GM19351 (cell line): ENCODE measurements around the gene WNT3.
"Not testable (repeated sequence)": the region's sequence is repeated elsewhere in the genome, so short reads cannot be mapped to it uniquely, and the experiment has no call there.

ENCODE experiments used
- ATAC-seq: cut with Tn5 transposase; IDR thresholded peaks from one replicate; pipeline ENCODE4 v1.9.1; 2021; ENCODE audit warnings: mild to moderate bottlenecking, moderate library complexity; ENCODE audit not compliant: unreplicated experiment

Gene WNT3

DNA sequence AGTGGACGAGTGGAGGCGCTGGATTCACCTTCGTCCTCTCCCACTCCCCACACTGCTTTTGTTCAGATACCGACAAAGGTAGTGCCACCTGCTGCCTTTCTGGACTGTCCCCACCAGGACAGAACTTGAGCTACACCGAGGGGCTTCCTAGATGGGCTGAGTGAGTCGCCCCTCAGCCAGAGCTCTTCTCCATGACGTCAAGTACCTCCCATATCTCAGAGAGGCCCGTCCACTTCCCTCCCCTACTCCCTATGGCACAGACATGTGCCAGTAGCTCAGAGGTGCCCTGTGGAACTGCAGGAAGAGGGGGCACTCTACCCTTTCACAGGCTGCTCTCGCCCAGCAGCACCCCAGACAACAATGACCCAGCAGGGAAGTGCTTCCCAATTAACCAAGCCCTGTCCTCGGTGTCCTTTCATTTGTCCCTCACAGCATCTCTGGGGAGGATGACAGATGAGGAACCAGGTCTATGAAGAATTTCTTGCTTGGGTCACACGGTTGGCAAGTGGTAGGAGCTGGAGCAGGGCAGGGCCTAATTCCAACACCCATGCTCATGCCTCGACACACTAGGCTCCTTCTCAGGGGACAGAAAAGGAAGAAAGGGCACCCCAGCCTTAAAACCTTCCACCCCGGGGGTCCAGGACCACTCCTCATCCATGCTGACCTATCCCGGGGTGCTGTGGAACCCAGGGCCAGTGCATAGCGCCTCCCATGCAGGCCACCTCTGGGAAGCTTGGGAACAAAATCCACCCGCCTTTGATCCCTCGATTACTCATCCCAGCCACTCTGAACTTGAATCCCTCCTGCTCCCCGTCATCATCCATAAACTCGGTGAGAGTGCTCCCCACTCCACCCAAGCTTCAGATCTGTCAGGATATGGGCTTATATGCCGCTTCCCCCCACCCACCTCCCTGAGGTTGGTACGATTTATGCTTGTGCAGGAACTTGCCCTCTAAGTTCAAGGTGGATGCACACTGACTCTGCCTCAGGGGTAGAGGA lies 51.7 kb downstream of the WNT3 start:
- no peak for ATAC-seq

GRCh38 chr17:46765453-46765852 lies 53.0 kb downstream of the WNT3 start:
- ATAC-seq = no peak

DNA sequence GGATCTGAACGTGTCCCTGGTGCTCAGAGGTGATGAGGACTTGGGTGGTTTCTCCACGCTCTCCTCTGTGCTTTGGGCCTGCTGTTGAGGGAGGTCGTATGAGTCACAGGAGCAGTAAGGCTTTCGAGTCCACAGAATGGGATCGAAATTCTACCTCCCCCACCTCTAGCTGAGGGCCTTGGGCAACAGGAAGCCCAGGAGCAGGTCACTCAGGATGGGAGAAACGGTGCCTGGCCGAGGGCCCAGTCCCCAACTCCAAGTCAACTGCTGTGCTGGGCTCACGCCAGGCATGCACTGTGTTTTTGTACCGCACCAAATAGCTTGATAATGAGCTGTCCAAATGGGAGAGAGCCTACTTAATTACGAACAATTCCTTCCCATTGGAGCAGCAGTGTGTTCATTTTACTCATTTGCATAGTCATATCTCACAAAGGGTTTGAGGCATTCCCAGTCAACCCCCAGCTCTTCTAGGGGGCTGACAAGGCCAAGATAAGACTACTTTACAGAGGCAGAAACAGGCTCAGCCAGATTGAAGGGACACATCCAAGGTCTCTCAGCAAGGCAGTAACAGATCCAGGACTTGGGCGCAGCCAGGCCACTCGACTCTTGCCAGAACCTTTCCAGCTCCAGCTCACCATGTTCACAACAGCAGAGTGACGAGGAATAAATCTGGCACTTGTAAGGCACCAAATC lies 53.6 kb downstream of the WNT3 start:
- no peak for ATAC-seq

GRCh38 chr17:46764000-46764708 lies 54.3 kb downstream of the WNT3 start:
- no peak for ATAC-seq

GRCh38 chr17:46763416-46763815 lies 55.1 kb downstream of the WNT3 start:
- ATAC-seq = no peak

DNA sequence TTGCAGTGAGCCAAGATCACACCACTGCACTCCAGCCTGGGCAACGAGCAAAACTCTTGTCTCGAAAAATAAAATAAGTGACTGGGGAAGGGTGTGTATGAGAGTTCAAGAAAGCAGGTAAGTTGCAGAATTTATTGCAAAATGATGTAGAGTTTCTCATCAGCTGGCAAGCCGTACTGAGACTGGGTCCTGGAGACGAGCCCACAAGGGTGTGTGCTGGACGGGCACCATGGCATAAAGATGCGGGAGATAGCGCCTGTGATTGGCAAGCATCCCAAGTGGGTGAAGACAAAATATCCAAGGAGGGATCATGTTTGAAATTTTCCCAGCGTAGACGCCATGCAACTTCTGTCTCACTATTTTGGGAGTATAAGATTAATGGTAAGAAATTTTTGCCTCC lies 59.4 kb downstream of the WNT3 start:
- no peak for ATAC-seq

GRCh38 chr17:46758614-46759013 lies 59.9 kb downstream of the WNT3 start:
- no peak for ATAC-seq

- ATAC-seq = not testable (repeated sequence)
Measured at GRCh38 chr17:46757588-46757987, 60.9 kb downstream of the WNT3 start.

DNA sequence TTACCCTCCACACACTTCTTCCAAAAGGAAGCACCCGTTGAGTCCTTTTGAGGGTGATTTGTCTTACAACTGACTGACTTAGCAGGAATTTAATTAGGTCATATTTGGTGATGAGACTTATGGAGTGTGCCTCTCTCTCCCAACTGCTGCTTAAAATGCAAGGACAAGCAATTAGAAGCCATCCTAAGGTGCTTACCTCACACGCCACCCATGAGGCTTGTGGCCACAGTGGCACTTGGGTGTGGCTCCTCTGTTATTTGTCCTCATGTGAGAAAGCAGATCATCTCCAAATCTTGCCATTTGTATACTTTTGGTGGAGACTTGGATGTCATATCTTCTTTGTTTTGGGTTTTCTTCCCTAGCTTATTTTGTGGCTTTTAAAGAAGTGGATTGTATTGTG lies 61.6 kb downstream of the WNT3 start:
- ATAC-seq = no peak

DNA sequence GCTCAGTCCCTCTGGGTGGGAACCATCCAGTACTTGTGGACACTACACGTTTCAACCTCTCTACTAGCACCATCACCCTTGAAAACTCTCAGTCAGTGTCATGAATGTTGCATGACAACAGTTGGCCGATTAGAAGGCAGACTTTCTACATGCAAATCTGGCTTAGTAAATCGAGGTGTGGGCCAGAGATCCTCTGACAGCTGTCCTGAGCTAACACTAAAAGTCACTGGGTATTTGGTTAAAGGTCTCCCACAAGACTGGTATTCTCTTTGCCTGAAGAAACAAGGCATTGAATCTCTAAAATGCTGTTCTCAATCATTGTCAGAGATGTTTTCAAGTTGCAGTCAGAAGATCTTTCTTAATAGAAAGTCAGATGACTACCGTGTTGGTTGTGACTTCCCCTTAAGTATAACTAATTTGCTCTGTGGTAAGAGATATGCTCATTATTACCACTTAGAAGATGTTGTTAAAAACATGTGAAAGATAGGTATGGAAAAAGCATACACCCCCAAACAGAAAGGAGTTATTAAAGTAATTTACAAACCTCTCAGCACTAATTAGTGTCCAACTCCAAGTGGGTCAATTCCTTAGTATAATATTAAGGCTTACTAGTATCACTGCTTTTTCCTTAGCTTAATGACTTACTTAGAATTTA lies 62.3 kb downstream of the WNT3 start:
- no peak for ATAC-seq

GRCh38 chr17:46753776-46754175 lies 64.7 kb downstream of the WNT3 start:
- ATAC-seq = no peak

GRCh38 chr17:46751425-46751824 lies 67.1 kb downstream of the WNT3 start:
- no peak for ATAC-seq

DNA sequence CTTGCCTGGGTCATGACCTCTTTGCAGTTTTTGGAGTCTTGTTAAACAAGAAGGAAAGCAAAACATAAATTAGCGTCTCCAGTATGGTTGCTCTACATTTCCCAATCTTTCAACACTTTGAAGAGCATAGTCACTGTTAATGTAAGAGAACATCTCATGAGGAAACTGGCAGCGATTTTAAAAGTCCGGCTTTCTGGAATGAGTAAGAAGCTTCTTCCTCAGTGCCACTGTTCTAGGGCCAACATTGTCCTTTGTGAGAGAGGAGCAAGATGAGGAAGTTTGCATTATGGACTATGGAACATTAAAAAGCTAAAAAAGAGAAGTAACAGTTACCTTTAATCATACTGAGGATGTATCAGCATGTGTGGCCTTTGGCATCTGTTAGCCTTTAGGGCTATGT lies 73.1 kb downstream of the WNT3 start:
- ATAC-seq = no peak

DNA sequence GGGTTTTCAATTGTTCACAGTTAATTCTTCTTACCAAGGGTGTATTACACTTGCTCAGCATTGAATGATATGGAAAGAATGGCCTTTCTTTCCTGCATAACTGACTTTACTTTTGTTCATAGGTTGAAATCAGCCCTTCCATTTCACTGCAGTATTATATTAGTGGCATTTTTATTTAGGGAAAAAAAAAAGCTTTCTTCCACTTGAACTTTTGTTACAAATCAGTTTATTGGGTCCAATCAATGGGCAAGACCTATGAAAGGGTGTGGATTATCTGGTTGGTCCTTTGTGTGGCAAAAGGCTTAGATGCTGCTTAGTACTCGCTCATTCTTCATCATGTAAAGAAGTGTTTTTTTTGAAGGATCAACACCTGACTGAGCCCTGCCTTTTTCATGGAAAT lies 74.1 kb downstream of the WNT3 start:
- ATAC-seq = no peak

- ATAC-seq = no peak
Measured at GRCh38 chr17:46742565-46743270, 75.8 kb downstream of the WNT3 start.

GRCh38 chr17:46741122-46741730 lies 77.3 kb downstream of the WNT3 start:
- no peak for ATAC-seq

DNA sequence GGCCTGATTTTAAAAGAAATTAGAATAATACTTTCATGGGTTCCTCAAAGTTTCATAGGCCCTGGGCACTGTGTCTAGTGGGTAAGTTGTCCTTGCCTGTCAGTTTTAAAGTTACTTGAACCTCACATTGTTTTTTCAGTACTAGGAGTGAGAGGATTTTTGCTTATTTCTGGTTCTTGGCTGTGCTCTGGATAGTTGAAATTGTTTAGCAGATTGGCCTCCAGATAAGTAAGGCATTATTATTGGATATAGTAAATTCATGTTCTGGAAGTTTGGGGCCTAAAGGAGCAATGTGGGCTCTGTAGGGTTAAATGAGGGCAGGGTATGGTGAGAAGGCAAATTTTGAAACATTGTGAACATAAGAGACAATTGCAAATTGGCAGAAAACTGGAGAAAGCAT lies 78.5 kb downstream of the WNT3 start:
- no peak for ATAC-seq

- ATAC-seq = no peak
Measured at GRCh38 chr17:46738544-46738943, 79.9 kb downstream of the WNT3 start.

DNA sequence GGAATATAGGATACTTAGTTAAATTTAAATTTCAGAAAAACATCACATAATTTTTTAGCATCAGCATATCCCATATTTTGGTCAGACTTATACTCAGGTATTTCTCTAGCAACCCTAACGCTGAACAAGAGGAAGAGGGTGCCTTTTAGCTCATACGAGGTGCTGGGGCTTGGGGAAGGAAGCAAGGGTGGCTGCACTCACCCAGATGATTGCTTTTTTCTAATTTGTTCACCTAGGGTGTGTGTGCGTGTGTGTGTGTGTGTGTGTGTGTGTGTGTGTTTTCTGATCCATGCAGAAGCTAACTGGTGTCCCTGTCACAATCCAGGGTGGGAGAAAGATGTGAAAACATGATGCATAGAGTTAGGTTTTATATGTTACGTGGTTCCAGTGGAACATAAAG lies 81.2 kb downstream of the WNT3 start:
- ATAC-seq = no peak

- ATAC-seq = no peak
Measured at GRCh38 chr17:46736100-46736499, 82.4 kb downstream of the WNT3 start.
